ENCODE results near the gene POU6F2. TPM values are rescaled to one million over a fixed set of nuclear protein-coding genes. Genes with fewer than 3 reads are reported as not detected.

Gene POU6F2
- polyA plus RNA-seq, 2 of the 4 experiments (the other 2 are of a cell fraction), result not detected

GRCh38 chr7:39357648-39358047 is 379.9 kb downstream of the POU6F2 start:
- TF ChIP-seq MAX (IDR thresholded peaks at IDR 0.05) (no peak), REST (IDR thresholded peaks at IDR 0.05) (no peak), PHF8 (IDR thresholded peaks at IDR 0.05; ENCODE audit: borderline replicate concordance, low read depth) (no peak), RNF2 (IDR thresholded peaks at IDR 0.05; ENCODE audit: borderline replicate concordance, low read depth) (no peak), FOSL2 (IDR thresholded peaks at IDR 0.05) (no peak), FOSL2 (CRISPR knock-in tag; IDR thresholded peaks at IDR 0.05) (no peak), MYC (IDR thresholded peaks at IDR 0.05; ENCODE audit: borderline replicate concordance, low read length) (no peak), RCOR1 (IDR thresholded peaks at IDR 0.05; ENCODE audit: low read depth, low read length) (no peak), HMGXB4 (CRISPR knock-in tag; IDR thresholded peaks at IDR 0.05; ENCODE audit: borderline replicate concordance) (no peak), USF2 (IDR thresholded peaks at IDR 0.05) (no peak), RAD21 (conservative IDR thresholded peaks at IDR 0.05 in 1 of 2, IDR thresholded peaks at IDR 0.05 in 1 of 2) (no peak), SREBF2 (IDR thresholded peaks at IDR 0.05) (no peak), HES2 (IDR thresholded peaks at IDR 0.05) (no peak), MAZ (IDR thresholded peaks at IDR 0.05; ENCODE audit: borderline replicate concordance, low read depth, low read length) (no peak), HDAC2 (IDR thresholded peaks at IDR 0.05) (no peak), ELK1 (IDR thresholded peaks at IDR 0.05; ENCODE audit: low read depth, low read length) (no peak), TP53 (CRISPR knock-in tag; IDR thresholded peaks at IDR 0.05) (no peak), BCL3 (IDR thresholded peaks at IDR 0.05) (no peak), FOXS1 (CRISPR knock-in tag; IDR thresholded peaks at IDR 0.05) (no peak), EP300 (IDR thresholded peaks at IDR 0.05) (no peak), RFX5 (IDR thresholded peaks at IDR 0.05) (no peak)
- Histone ChIP-seq H3K9me3 (no peaks in the 10 kb centered on the region), H3K4me1 (no peaks in the 10 kb centered on the region), H3K4me3 (no peak overlapping the region), H3K4me2 (no peak overlapping the region), H3K27ac (no peak overlapping the region)
- ATAC-seq (no peak), FAIRE-seq (no peak), DNase-seq (ENCODE audit: low read depth in 1 of 2, low spot score in 1 of 2) (peak in 1 of 2 experiments; percentile 3)
- POLR2A ChIA-PET, result no interaction called here
- CTCF ChIA-PET, result interaction anchor here (1.0 kb wide), 1 partner anchor 36 kb away, joined by 3 read pairs; no protein-coding TSS in a partner anchor
- 2% methylated on average over 3 of the region's 3 CpGs for WGBS (ENCODE audit: missing lambda C conversion rate)
